ENCODE results near the gene ULK4.
A peak's percentile ranks its signal among the peaks of the same experiment; 100 is the strongest.

ULK4 gene

GRCh38 chr3:41356775-41357174, 605.1 kb downstream of the ULK4 start:
- no peak for DNase-seq (ENCODE audit: low spot score)

DNA sequence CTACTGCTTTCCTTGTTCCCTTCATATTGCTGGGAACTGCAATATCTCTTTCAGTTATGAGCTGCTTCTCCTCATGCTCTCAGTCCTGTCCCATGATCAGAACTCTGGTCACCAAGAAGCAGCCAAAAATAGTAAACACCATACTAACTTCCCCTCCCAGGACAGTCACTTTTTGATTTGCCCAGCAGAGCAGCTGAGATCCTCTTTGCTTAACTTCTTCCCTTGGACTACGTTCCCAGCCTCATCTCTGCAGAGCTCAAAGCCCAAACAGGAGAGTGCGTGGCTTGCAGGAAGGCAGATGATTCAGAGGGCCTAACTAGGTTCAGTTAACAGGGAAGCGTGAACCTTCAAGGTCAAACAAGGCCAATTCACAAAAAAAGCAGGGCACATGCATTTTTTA, 609.4 kb downstream of the ULK4 start:
- DNase-seq (ENCODE audit: low spot score) = no peak

DNA sequence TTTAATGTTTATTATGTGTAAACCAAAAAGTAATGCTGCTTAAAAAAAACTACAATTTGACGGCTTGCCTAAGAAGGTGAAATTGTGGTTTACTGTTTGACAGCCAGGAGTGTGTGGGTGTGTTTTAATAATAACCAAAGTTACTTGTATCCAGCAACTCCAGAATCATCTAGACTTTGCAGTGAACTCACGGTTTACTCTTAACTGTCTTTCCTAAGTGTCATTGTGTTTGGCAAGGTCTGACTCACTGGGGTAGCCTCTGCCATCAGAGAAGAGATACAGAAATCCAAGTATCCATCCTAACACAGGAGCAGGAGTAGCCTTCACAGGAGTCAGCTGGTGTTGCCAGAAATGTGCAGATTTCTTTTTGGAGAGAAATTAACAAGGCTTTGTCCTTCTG, 611.5 kb downstream of the ULK4 start:
- DNase-seq (ENCODE audit: low spot score) = no peak

- no peak for DNase-seq (ENCODE audit: low spot score)
Measured at GRCh38 chr3:41348401-41348800, 613.5 kb downstream of the ULK4 start.

DNA sequence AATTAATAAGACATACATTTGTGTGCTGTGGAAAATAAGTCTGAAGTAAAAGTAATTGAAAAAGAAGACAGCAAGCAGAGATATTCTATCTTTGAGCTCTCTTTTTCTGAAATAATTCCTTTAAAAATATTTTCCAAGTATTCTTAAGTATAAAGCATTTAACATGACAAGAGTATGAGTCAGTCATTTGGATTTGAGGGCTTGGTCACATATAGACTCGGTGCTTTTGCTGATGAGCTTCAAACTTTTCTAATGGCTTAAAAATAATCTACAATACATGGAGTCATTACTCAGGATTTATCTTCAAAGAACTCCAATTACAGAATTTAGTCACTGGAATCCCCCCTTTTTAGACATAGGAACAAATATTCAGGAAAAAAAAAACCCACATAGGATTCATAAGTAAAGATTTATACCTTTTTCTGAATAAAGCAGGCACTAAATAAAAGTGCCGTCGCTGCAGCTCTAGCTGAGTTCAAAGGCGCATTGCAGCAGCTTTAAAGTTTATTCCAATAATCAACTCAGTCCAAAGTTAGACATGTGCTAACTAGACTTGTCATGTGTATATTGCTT, 615.1 kb downstream of the ULK4 start:
- DNase-seq (ENCODE audit: low spot score) = no peak

- no peak for DNase-seq (ENCODE audit: low spot score)
Measured at GRCh38 chr3:41345788-41346187, 616.1 kb downstream of the ULK4 start.

GRCh38 chr3:41339758-41340157, 622.1 kb downstream of the ULK4 start:
- peak; percentile 6 for DNase-seq (ENCODE audit: low spot score)

- no peak for DNase-seq (ENCODE audit: low spot score)
Measured at GRCh38 chr3:41338276-41338675, 623.6 kb downstream of the ULK4 start.

DNA sequence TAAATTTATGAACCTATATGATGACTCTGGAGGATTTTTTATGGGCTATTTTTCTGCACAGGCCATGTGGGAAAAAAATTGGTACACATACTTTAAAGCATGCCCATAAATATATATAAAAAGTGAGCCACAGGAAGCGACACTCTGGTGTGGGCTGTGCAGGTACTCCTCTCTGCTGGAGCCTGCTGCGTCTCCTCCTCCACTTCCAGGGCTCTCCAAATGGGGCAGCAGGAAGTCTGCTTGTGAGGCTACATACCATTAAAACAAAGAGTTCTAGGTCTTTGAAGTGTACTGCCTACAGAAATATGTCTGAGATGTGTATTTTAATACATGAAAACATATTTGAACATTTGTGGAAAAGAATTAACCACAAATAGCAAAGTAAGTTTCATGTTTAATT, 627.5 kb downstream of the ULK4 start:
- DNase-seq (ENCODE audit: low spot score) = no peak

DNA sequence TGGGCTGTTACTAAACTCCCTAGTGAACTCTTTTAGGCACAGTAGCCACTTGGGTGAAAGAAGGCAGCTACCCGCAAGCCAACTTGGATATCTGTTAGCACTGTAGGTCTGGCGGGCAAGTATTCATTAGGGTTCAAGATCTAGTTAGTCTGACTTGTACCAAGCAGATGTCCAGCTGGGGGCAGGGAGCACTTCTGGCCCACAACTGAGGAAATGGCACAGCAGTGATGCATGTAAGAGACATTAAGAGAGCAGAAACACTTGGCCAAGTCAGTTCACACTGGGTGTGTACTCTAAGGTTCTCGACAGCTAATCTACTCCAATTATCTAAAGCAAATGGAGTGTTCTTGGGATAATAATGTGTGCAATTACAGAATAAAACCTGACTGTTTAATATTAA, 630.9 kb downstream of the ULK4 start:
- DNase-seq (ENCODE audit: low spot score) = no peak

- no peak for DNase-seq (ENCODE audit: low spot score)
Measured at GRCh38 chr3:41330465-41330864, 631.4 kb downstream of the ULK4 start.

GRCh38 chr3:41329881-41330280, 632.0 kb downstream of the ULK4 start:
- no peak for DNase-seq (ENCODE audit: low spot score)

DNA sequence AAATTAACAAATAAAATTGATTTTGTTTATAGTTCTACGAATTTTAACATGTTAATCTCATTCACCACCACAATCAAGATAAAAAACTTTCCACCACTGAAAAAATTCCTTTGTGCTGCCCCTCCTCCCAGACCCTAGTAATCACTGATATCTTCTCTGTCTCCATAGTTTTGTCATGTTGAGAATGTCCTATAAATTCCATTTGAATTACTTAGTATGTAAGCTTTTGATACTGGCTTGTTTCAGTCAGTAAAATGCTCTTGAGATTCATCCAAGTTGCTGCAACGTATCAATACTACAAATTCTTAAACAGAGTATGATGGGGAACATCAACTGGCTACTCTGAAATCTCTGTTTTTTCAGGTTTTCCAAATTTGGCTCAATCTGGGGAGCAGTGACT, 633.0 kb downstream of the ULK4 start:
- DNase-seq (ENCODE audit: low spot score) = no peak

- DNase-seq (ENCODE audit: low spot score) = no peak
Measured at GRCh38 chr3:41327718-41328117, 634.2 kb downstream of the ULK4 start.

- no peak for DNase-seq (ENCODE audit: low spot score)
Measured at GRCh38 chr3:41324156-41324475, 637.8 kb downstream of the ULK4 start.

GRCh38 chr3:41323467-41324155, 638.3 kb downstream of the ULK4 start:
- DNase-seq (ENCODE audit: low spot score) = no peak

GRCh38 chr3:41321642-41321980, 640.3 kb downstream of the ULK4 start:
- DNase-seq (ENCODE audit: low spot score) = no peak

DNA sequence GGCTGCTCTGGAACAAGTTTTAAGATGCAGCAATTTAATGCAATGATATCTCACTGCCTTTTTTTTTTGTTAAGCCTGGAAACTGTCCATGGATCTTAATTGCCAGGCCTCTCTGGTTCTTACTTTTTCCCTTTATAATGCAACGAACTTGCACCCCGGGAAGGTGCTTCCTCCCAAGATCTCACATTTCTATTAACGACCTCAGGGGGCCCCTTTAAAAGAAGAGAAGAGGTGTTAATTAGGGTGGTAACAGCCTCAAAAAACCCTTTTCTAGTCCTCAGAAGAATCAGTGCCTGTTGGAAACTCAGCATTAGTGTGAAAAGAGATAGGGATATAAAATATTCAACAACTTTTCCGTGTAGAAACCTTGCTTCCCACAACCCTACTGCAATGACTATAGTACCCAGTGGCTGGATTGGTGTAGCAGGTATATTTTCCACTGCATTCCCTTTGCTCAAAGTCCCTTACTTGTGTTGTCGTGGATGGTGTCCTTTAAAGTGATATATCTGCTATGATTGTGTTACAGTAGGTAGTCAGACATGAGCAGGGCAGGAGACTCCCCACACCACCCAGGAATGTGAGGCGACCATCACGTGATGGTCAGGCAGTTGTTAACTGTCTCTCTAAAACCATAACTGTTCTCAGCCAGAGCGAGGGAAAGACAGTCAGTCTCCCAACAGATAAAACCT, 640.8 kb downstream of the ULK4 start:
- no peak for DNase-seq (ENCODE audit: low spot score)

DNA sequence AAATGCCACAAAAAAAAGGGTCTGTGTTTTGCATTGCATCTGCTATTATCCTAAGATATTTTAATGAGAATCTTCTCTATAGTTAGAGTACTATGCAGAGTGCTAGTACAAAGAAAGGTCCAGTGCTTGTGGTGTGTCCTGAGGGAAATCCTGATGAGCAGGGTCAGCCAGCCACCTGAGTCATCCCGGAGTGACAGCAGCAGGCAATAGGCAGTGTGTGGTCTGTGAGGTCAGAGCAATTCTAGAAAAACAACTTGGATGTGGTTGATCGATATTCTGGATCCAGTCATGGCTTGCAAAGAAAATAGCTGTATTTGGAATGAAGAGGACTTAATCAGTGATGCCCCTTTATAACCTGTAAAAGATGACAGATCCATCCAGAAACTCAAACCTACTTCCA, 643.4 kb downstream of the ULK4 start:
- DNase-seq (ENCODE audit: low spot score) = no peak

DNA sequence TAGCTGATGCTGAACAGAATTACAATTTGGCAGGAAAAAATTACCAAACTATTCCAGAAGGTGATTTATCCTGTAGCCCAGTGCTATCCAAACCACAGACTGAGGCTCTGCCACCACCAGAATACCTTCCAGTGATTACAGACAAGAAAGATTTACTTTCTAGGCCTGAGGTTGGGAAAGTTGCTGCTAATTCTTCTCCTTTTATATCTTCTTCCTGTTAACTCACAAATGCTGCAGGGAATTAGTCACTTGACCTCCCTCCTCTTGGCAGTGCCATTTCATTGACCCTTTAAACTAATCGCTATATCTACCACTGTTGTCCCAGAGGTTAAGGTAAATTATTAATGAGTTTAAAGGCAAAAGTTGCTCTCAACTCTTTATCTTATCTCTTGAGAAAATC, 644.2 kb downstream of the ULK4 start:
- DNase-seq (ENCODE audit: low spot score) = no peak

- DNase-seq (ENCODE audit: low spot score) = no peak
Measured at GRCh38 chr3:41317298-41317697, 644.6 kb downstream of the ULK4 start.

DNA sequence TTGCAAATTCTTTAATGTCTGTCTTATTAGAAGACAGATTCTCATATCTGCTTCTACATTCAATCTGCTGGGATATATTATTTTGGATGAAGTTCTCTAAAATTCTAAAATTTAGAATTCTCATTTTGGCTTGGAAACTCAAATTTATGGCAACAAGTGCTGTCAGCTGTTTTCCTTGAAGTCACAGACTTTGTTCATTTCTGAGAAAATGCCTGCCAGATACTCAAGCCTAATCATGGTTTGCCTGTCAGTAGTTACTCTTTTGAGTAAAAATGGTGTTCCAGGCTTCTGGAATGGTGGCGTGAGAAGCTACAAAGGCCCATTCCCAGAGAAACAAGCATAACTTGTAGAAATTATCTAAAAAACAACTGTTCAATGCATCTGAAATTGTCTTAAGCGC, 646.8 kb downstream of the ULK4 start:
- no peak for DNase-seq (ENCODE audit: low spot score)

DNA sequence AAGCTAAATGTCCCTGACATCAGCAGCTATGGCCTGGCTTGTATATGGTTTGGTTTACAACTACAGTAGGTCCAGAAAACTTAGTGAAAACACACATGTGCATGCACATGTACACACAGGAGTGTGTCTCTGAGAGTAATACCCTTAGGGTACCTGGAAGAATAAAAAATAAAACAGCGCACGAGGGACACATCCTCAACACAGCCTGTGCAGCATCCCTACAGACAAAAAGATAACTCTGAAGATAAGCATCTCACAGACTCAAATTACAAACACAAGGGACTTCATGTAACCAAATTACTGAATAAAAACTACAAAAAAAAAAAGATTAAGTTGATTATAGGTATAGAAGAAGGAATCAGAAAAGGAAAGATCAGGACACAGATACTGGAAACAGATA, 653.8 kb downstream of the ULK4 start:
- DNase-seq (ENCODE audit: low spot score) = no peak

- no peak for DNase-seq (ENCODE audit: low spot score)
Measured at GRCh38 chr3:41307065-41307464, 654.8 kb downstream of the ULK4 start.

All from germinal center (tissue), 1 donor.